Measurements from ENCODE around the gene GMEB2.
"Not testable (repeated sequence)": the region's sequence is repeated elsewhere in the genome, so short reads cannot be mapped to it uniquely, and the experiment has no call there.

The GMEB2 gene

GRCh38 chr20:63586797-63587196 is 40.1 kb downstream of the GMEB2 start:
- DNase-seq = no peak

- no peak for DNase-seq
Observed at GRCh38 chr20:63585616-63586565, 41.0 kb downstream of the GMEB2 start.

GRCh38 chr20:63582382-63583063 is 44.4 kb downstream of the GMEB2 start:
- DNase-seq = no peak

GRCh38 chr20:63580796-63581461 is 46.0 kb downstream of the GMEB2 start:
- no peak for DNase-seq

- DNase-seq = no peak
Observed at GRCh38 chr20:63579017-63579694, 47.7 kb downstream of the GMEB2 start.

- DNase-seq = no peak
Observed at GRCh38 chr20:63578224-63579016, 48.5 kb downstream of the GMEB2 start.

- DNase-seq = peak; percentile 37
Observed at GRCh38 chr20:63577317-63577894, 49.5 kb downstream of the GMEB2 start.

GRCh38 chr20:63576311-63576710 is 50.6 kb downstream of the GMEB2 start:
- DNase-seq = no peak

GRCh38 chr20:63574829-63575743 is 51.8 kb downstream of the GMEB2 start:
- DNase-seq = no peak

GRCh38 chr20:63574156-63574828 is 52.6 kb downstream of the GMEB2 start, which contains the start of gene HELZ2:
HELZ2 (minus strand) TSS chr20:63574239; CDS start chr20:63572385, 1,854 bp downstream.
- DNase-seq = peak; percentile 11

GRCh38 chr20:63573647-63574131 is 53.2 kb downstream of the GMEB2 start:
- no peak for DNase-seq

- DNase-seq = no peak
Observed at GRCh38 chr20:63572788-63573646, 53.9 kb downstream of the GMEB2 start.

- DNase-seq = no peak
Observed at GRCh38 chr20:63572071-63572787, 54.7 kb downstream of the GMEB2 start.

GRCh38 chr20:63571087-63571478 is 55.8 kb downstream of the GMEB2 start:
- DNase-seq = not testable (repeated sequence)

- no peak for DNase-seq
Observed at GRCh38 chr20:63570281-63571086, 56.4 kb downstream of the GMEB2 start.

- DNase-seq = no peak
Observed at GRCh38 chr20:63568986-63569949, 57.6 kb downstream of the GMEB2 start.

Measured in NCI-H2029 treated with DMSO at 0.1 percent for 48 hours (cell line).